HCT116 (cell line): ENCODE results near the gene P4HA2. TPM values are rescaled to one million over a fixed set of nuclear protein-coding genes. Genes with fewer than 3 reads are reported as not detected.

ENCODE experiments used
- ATAC-seq: fragments of 200-7000 bp; cut with Tn5 transposase; 2 replicates; pipeline ENCODE4 v1.9.1; 2020; ENCODE audit warnings: mild to moderate bottlenecking, moderate library complexity
- BruUV-seq: library from RNA; stranded (reverse); fragments of 400-500 nt; replicated peaks from 2 replicates; lab custom pipeline; 2021; lab: Mats Ljungman, UMichigan
- CTCF ChIA-PET: fragments of 300-600 bp; sonication (Branson Sonifier 250); formaldehyde crosslinking; loops from one replicate; lab custom pipeline; 2021; ENCODE audit warnings: antibody characterized with exemption; lab: Charles Lee
- POLR2A ChIA-PET: fragments of 300-600, 350-600 bp; sonication (Branson Sonifier 250); formaldehyde crosslinking; loops from one replicate; lab custom pipeline; 2021; ENCODE audit warnings: antibody characterized with exemption; lab: Charles Lee
- RAD21 ChIA-PET, 2 experiments: fragments of 300-600 bp; sonication (Branson Sonifier 250); formaldehyde crosslinking; loops; one replicate each; lab custom pipeline; 2023; ENCODE audit warnings: low total read pairs in 2 of 2; ENCODE audit not compliant: uncharacterized antibody in 2 of 2, unreplicated experiment in 2 of 2, low non-redundant PET in 1 of 2; lab: Charles Lee
- DNase-seq: peaks from one replicate; pipeline ENCODE4 v3.0.0-alpha.2; 2010; ENCODE audit warnings: low read depth, low spot score
- H2AFZ ChIP-seq: fragments of 200-600 bp; shearing (Covaris generic), sonication (generic); 2 replicates; pipeline ENCODE4 v1.6.1; 2017; ENCODE audit warnings: low read depth, mixed run types, mixed read lengths, antibody characterized with exemption, low read length; ENCODE audit not compliant: poor library complexity, severe bottlenecking
- H3K27ac ChIP-seq: 2 replicates; pipeline ENCODE4 v1.5.1; 2012; ENCODE audit warnings: low read depth, low read length
- H3K27me3 ChIP-seq: fragments of 200-600 bp; sonication (generic); 2 replicates; pipeline ENCODE4 v1.6.1; 2016; ENCODE audit warnings: mixed run types, low read length, mixed read lengths; ENCODE audit not compliant: insufficient read depth
- H3K36me3 ChIP-seq, 2 experiments: fragments of 200-500 bp in 1 of 2; fragments of 200-600 bp in 1 of 2; sonication (Bioruptor generic) in 1 of 2; sonication (generic) in 1 of 2; 2 replicates each; pipeline versions ENCODE4 v1.5.1 to v1.6.1; 2014 to 2016; ENCODE audit warnings: low read length in 2 of 2, inconsistent platforms in 1 of 2, mixed read lengths in 1 of 2, mixed run types in 1 of 2; ENCODE audit not compliant: insufficient read depth in 2 of 2, control insufficient read depth in 1 of 2
- H3K4me1 ChIP-seq, 2 experiments: fragments of 200-600 bp in 1 of 2; sonication (generic) in 1 of 2; 2 replicates each; pipeline versions ENCODE4 v1.5.1 to v1.6.1; 2012 to 2017; ENCODE audit warnings: low read length in 2 of 2, inconsistent platforms in 1 of 2, mild to moderate bottlenecking in 1 of 2, mixed read lengths in 1 of 2, mixed run types in 1 of 2, moderate library complexity in 1 of 2; ENCODE audit not compliant: insufficient read depth in 2 of 2, control insufficient read depth in 1 of 2
- H3K4me2 ChIP-seq: fragments of 200-600 bp; sonication (generic); 2 replicates; pipeline ENCODE4 v1.6.1; 2017; ENCODE audit warnings: mixed run types, low read length, mixed read lengths
- H3K4me3 ChIP-seq, 2 experiments: fragments of 200-600 bp in 1 of 2; sonication (generic) in 1 of 2; replicated peaks in 1 of 2; 2 replicates each; pipeline ENCODE4 v1.5.1; 2011 to 2016; ENCODE audit warnings: low read length in 2 of 2, control low read depth in 1 of 2, low read depth in 1 of 2, mild to moderate bottlenecking in 1 of 2, mixed read lengths in 1 of 2, mixed run types in 1 of 2
- H3K79me2 ChIP-seq: fragments of 200-600 bp; sonication (generic); 2 replicates; pipeline ENCODE4 v1.6.1; 2017; ENCODE audit warnings: mild to moderate bottlenecking, mixed run types, low read length, moderate library complexity, mixed read lengths; ENCODE audit not compliant: insufficient read depth
- H3K9ac ChIP-seq: fragments of 200-600 bp; sonication (generic); 2 replicates; pipeline ENCODE4 v1.6.1; 2016; ENCODE audit warnings: low read length, mixed read lengths
- H3K9me2 ChIP-seq: fragments of 200-600 bp; sonication (generic), shearing (Covaris generic); 2 replicates; pipeline ENCODE4 v1.6.1; 2017; ENCODE audit warnings: mixed run types, mild to moderate bottlenecking, moderate library complexity; ENCODE audit not compliant: insufficient read depth
- H3K9me3 ChIP-seq, 2 experiments: fragments of 200-500 bp in 1 of 2; fragments of 200-600 bp in 1 of 2; sonication (Bioruptor generic) in 1 of 2; sonication (generic) in 1 of 2; 2 replicates each; pipeline ENCODE4 v1.6.1; 2014 to 2017; ENCODE audit warnings: low read length in 2 of 2, mixed read lengths in 2 of 2, inconsistent platforms in 1 of 2, low read depth in 1 of 2, mild to moderate bottlenecking in 1 of 2, mixed run types in 1 of 2, moderate library complexity in 1 of 2; ENCODE audit not compliant: control insufficient read depth in 1 of 2, insufficient read depth in 1 of 2
- H4K20me1 ChIP-seq: fragments of 200-600 bp; sonication (generic), shearing (Covaris generic); 2 replicates; pipeline ENCODE4 v1.6.1; 2017; ENCODE audit warnings: mixed run types, mild to moderate bottlenecking, moderate library complexity; ENCODE audit not compliant: insufficient read depth
- CBX3 ChIP-seq: IDR thresholded peaks from 2 replicates; pipeline ENCODE4 v1.6.1; 2012; ENCODE audit warnings: low read depth
- CEBPB ChIP-seq: IDR thresholded peaks from 2 replicates; pipeline ENCODE4 v1.6.1; 2012; ENCODE audit warnings: low read depth
- EGR1 ChIP-seq: IDR thresholded peaks from 2 replicates; pipeline ENCODE4 v1.6.1; 2012; ENCODE audit warnings: low read depth
- EZH2 ChIP-seq: fragments of 200-600 bp; sonication (generic); IDR thresholded peaks from 2 replicates; pipeline ENCODE4 v1.6.1; 2017; ENCODE audit warnings: antibody characterized with exemption, mixed run types
- EZH2phosphoT487 ChIP-seq: fragments of 200-600 bp; IDR thresholded peaks from 2 replicates; pipeline ENCODE4 v1.6.1; 2018; ENCODE audit warnings: antibody characterized with exemption, borderline replicate concordance
- FOSL1 ChIP-seq: IDR thresholded peaks from 2 replicates; pipeline ENCODE4 v1.6.1; 2012; ENCODE audit warnings: low read depth
- JUND ChIP-seq: IDR thresholded peaks from 2 replicates; pipeline ENCODE4 v1.6.1; 2012
- POLR2A ChIP-seq: IDR thresholded peaks from 2 replicates; pipeline ENCODE4 v1.7.0; 2011; ENCODE audit warnings: borderline replicate concordance; ENCODE audit not compliant: insufficient read depth, insufficient read length; ENCODE audit errors: extremely low read depth
- POLR2AphosphoS5 ChIP-seq: IDR thresholded peaks from 2 replicates; pipeline ENCODE4 v1.6.1; 2011; ENCODE audit warnings: mild to moderate bottlenecking, low read depth, low read length, moderate library complexity
- RAD21 ChIP-seq: IDR thresholded peaks from 2 replicates; pipeline ENCODE4 v1.6.1; 2012; ENCODE audit warnings: low read depth, mild to moderate bottlenecking
- SIN3A ChIP-seq: IDR thresholded peaks from 2 replicates; pipeline ENCODE4 v1.6.1; 2012; ENCODE audit warnings: low read depth
- SP1 ChIP-seq: IDR thresholded peaks from 2 replicates; pipeline ENCODE4 v1.6.1; 2012; ENCODE audit warnings: low read depth
- SRF ChIP-seq: IDR thresholded peaks from 2 replicates; pipeline ENCODE4 v1.6.1; 2012; ENCODE audit warnings: low read depth
- TCF7L2 ChIP-seq: IDR thresholded peaks from 2 replicates; pipeline ENCODE4 v1.7.0; 2011; ENCODE audit warnings: borderline replicate concordance, inconsistent platforms; ENCODE audit not compliant: insufficient read depth, insufficient read length; ENCODE audit errors: extremely low read depth
- YY1 ChIP-seq: IDR thresholded peaks from 2 replicates; pipeline ENCODE4 v1.6.1; 2011; ENCODE audit warnings: low read length, low read depth, moderate library complexity, mild to moderate bottlenecking; ENCODE audit not compliant: insufficient replicate concordance; ENCODE audit errors: extremely low read depth
- ZFX ChIP-seq: fragments of 450-650 bp; IDR thresholded peaks from 2 replicates; pipeline ENCODE4 v1.6.1; 2017
- ZNF274 ChIP-seq: fragments of 200-500 bp; sonication (Bioruptor generic); IDR thresholded peaks from 2 replicates; pipeline ENCODE4 v1.6.1; 2014; ENCODE audit warnings: mild to moderate bottlenecking, low read depth, low read length, inconsistent platforms
- intact Hi-C: fragments of 100-400 bp; cut with micrococcal nuclease; formaldehyde crosslinking; loops from 2 replicates; pipeline ENCODE4 v1.10.0; 2022
- total RNA-seq: library from RNA; stranded (reverse); gene quantifications from one replicate; pipeline ENCODE4 v1.2.1, GENCODE V29; 2021; ENCODE audit not compliant: unreplicated experiment

The P4HA2 gene
- total RNA-seq, 1 experiment from 2014 or later = 29.0 TPM

- TF ChIP-seq SRF (no peak), EGR1 (no peak), EZH2 (no peak), SIN3A (no peak), RAD21 (no peak), ZNF274 (no peak), FOSL1 (no peak), POLR2AphosphoS5 (no peak), YY1 (no peak), ZFX (no peak), SP1 (no peak), CEBPB (no peak), EZH2phosphoT487 (no peak), CBX3 (no peak), POLR2A (no peak), JUND (no peak), TCF7L2 (no peak)
- Histone ChIP-seq H3K4me3 (no peak overlapping the region), H3K27me3 (no peaks in the 10 kb centered on the region), H3K27ac (no peak overlapping the region), H3K36me3 (no peaks in the 10 kb centered on the region), H3K4me1 (peaks cover 4 to 36% of the 10 kb centered on the region in 2 experiments), H3K79me2 (no peaks in the 10 kb centered on the region), H3K9me3 (no peaks in the 10 kb centered on the region), H3K9ac (no peak overlapping the region), H4K20me1 (no peaks in the 10 kb centered on the region), H3K9me2 (no peaks in the 10 kb centered on the region), H2AFZ (no peak overlapping the region), H3K4me2 (no peak overlapping the region)
- BruUV-seq = no TSS peak
- CTCF ChIA-PET = no interaction called here
- DNase-seq (no peak), ATAC-seq (no peak)
- intact Hi-C loops = no loop called here
- RAD21 ChIA-PET = no interaction called here
- POLR2A ChIA-PET = no interaction called here
Observed at GRCh38 chr5:132267931-132268768, 40.5 kb upstream of the P4HA2 start.
